GM12873 (cell line): ENCODE results near the gene EML3.
A peak's percentile ranks its signal among the peaks of the same experiment; 100 is the strongest.

ENCODE experiments used
- CTCF ChIP-seq: IDR thresholded peaks from 2 replicates; pipeline ENCODE4 v1.5.1; 2012; ENCODE audit warnings: low read depth, mild to moderate bottlenecking, moderate library complexity, low read length, control low read depth; ENCODE audit not compliant: insufficient read depth; ENCODE audit errors: missing control alignments

The EML3 gene

DNA sequence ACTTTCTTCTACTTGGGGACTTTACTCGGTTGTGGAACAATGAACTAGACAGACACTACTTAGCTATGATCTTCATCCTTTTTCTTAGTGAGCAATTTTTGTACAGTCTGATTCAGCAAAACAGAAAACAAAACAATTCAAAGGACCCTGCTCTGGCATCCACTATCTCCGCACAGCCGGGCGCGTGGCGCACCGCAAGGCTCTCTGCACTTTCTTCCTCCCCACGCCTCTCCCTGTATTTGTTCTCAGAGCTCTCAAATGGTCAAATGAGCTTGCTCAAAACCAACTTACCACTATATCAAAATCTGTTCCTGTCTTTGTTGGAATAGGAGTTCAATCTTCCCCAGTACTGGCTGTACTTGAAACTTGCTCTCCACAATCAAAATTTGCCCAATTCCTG is 46.3 kb downstream of the EML3 start:
- no peak for TF ChIP-seq CTCF

DNA sequence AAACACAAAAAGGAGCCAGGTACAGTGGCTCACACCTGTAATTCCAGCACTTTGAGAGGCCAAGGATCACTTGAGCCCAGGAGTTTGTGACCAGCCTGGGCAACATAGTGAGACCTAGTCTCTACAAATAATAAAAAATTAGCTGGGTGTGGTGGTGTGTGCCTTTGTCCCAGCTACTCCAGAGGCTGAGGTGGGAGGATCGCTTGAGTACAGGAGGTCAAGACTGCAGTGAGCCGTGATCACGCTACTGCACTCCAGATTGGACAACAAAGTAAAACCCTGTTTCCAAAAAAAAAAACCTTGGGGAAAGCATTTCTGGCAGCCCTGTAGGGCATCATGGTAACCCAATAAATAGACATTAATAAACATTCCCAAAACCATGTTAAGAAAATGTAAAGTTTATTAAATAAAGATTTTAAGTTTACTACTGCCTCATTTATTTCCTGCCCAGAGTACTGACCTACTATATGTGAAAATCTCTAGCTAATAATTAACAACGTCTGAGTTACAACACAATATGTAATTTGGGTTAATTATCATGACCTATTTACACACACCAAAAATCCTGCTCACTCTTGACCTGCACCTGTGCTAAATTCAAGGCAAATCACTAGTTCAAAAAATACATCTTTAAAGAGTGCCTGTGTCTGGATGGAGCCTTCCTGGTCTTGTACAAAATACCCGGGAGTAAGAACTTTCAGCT is 47.3 kb downstream of the EML3 start:
- no peak for TF ChIP-seq CTCF

GRCh38 chr11:62560566-62561103 is 51.9 kb downstream of the EML3 start:
- TF ChIP-seq CTCF: peak; percentile 86

- TF ChIP-seq CTCF: no peak
Observed at GRCh38 chr11:62559204-62559603, 53.4 kb downstream of the EML3 start.

DNA sequence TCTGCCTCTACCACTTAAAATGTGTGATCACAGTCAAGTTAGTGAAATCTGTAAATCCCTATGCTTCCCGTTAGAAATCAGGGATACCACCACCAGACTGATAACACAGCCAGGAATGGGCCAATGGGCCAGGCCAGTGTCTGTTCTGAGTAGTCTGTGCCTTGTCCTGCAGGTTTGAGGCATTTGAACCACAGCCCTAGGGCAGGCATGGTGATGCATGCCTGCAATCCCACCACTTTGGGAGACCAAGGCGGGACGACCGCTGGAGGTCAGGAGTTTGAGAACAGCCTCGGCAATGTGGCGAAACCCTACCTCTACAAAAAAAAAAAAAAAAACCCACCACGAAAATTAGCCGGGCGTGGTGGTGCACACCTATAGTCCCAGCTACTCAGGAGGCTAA is 53.9 kb downstream of the EML3 start:
- TF ChIP-seq CTCF: no peak

GRCh38 chr11:62556875-62557631 is 55.5 kb downstream of the EML3 start:
- no peak for TF ChIP-seq CTCF

DNA sequence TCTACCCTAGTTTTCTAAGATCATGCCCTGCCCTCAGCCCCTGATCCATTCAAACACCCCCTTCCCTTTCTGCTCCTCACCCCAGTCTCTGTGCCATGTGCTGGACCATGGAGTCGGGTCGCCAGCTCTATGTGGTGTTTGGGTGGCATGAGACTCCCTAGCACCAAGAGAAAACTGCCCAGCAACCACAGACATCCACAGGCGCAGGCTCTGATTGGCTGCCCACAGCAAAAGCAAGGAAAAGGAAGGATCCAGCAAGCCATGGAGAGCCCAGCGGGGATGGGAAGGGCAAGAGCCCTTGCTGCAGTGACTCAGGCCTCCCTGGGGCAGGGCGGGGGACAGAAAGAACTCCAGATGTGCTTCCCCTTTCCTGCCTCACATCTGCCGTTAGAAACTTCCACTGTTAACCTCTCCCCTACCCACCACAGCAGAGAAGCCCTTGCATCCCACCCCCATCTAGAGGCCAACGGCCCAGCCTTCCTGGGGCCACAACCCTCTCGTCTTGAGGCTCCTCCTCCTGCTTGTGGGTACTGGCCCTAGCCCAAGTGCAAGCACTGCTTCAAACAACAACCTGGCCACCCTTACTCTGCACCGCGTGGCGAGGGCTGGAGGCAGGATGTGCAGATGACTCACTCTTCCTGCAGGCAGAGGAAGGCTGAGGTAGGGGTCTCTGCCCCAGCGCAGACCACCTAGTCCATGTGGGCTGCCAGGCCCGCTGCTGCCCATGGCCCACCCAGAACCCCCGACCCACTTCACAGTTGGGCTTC is 56.3 kb downstream of the EML3 start:
- no peak for TF ChIP-seq CTCF
